Activated CD4-positive, alpha-beta memory T cell treated with anti-CD3 and anti-CD28 coated beads, Interleukin-2, amount 10 ng/mL, durations not matched to agents 7 days and 5 days (primary cell): ENCODE measurements around the gene JAZF1. TPM values are rescaled to one million over a fixed set of nuclear protein-coding genes. Genes with fewer than 3 reads are reported as not detected.

Experiments
- CTCF ChIA-PET: fragments of 350-600 bp; sonication (Branson Sonifier 250); formaldehyde crosslinking; loops from one replicate; lab custom pipeline; 2021; ENCODE audit warnings: antibody characterized with exemption, inconsistent platforms; lab: Charles Lee
- POLR2A ChIA-PET: fragments of 350-600 bp; sonication (Branson Sonifier 250); formaldehyde crosslinking; loops from one replicate; lab custom pipeline; 2021; ENCODE audit warnings: antibody characterized with exemption; lab: Charles Lee
- DNase-seq: peaks from one replicate; pipeline ENCODE4 v3.0.0-alpha.2; 2020
- H3K27ac Mint-ChIP-seq: one replicate; pipeline ENCODE4 v1.8.0; 2021; ENCODE audit warnings: mild to moderate bottlenecking, mixed read lengths
- H3K27me3 Mint-ChIP-seq: one replicate; pipeline ENCODE4 v1.8.0; 2021; ENCODE audit warnings: mixed read lengths
- H3K36me3 Mint-ChIP-seq: one replicate; pipeline ENCODE4 v1.8.0; 2021; ENCODE audit warnings: low read depth, mixed read lengths
- H3K4me1 Mint-ChIP-seq: one replicate; pipeline ENCODE4 v1.8.0; 2021; ENCODE audit warnings: mixed read lengths
- H3K4me3 Mint-ChIP-seq: one replicate; pipeline ENCODE4 v1.8.0; 2021; ENCODE audit warnings: mild to moderate bottlenecking, mixed read lengths
- H3K9me3 Mint-ChIP-seq: one replicate; pipeline ENCODE4 v1.8.0; 2021; ENCODE audit warnings: mixed read lengths
- total RNA-seq, 2 experiments: library from RNA; stranded (reverse); gene quantifications; one replicate each; pipeline ENCODE4 v1.2.3, GENCODE V29; 2021

JAZF1 gene
- total RNA-seq, 2 experiments from 2014 or later = 7.2 to 7.3 TPM

- Mint-ChIP-seq H3K9me3 (no peaks in the 10 kb centered on the region), H3K4me3 (no peak overlapping the region), H3K36me3 (no peaks in the 10 kb centered on the region), H3K27ac (no peak overlapping the region), H3K4me1 (no peaks in the 10 kb centered on the region), H3K27me3 (no peaks in the 10 kb centered on the region)
- CTCF ChIA-PET = interaction anchor here (0.6 to 3.0 kb wide), 21 partner anchors 9 to 1036 kb away, joined by 3 to 21 read pairs (median 4); no protein-coding TSS in a partner anchor
- DNase-seq = peak; percentile 19
- POLR2A ChIA-PET = no interaction called here
Observed at GRCh38 chr7:28096713-28097112, 83.9 kb downstream of the JAZF1 start.

DNA sequence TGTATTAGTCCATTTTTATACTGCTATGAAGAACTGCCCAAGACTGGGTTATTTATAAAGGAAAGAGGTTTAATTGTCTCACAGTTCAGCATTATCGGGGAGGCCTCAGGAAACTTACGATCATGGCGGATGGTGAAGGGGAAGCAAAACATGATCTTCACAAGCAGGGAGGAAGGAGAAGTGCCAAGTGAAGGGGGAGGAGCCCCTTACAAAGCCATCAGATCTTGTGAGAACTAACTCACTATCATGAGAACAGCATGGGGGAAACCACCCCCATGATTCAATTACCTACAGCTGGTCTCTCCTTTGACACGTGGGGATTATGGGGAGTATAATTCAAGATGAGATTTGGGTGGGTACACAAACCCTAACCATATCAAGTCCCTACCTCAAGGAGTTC lies 85.4 kb downstream of the JAZF1 start:
- POLR2A ChIA-PET = no interaction called here
- Mint-ChIP-seq H3K27ac (no peak overlapping the region), H3K27me3 (no peaks in the 10 kb centered on the region), H3K4me3 (no peak overlapping the region), H3K9me3 (no peaks in the 10 kb centered on the region), H3K36me3 (no peaks in the 10 kb centered on the region), H3K4me1 (no peaks in the 10 kb centered on the region)
- no peak for DNase-seq
- CTCF ChIA-PET = interaction anchor here (1.8 to 3.0 kb wide), 2 partner anchors 31 to 33 kb away, joined by 8 to 21 read pairs; no protein-coding TSS in a partner anchor

GRCh38 chr7:28093623-28094232 lies 86.9 kb downstream of the JAZF1 start:
- H3K27me3 Mint-ChIP-seq = no peaks in the 10 kb centered on the region
- no peak overlapping the region for H3K27ac Mint-ChIP-seq
- DNase-seq = peak; percentile 66
- ChIA-PET POLR2A (interaction anchor here (1.2 kb wide), 1 partner anchor 10 kb away, joined by 3 read pairs; no protein-coding TSS in a partner anchor), CTCF (interaction anchor here (0.5 to 1.8 kb wide), 8 partner anchors 10 to 898 kb away, joined by 3 to 7 read pairs (median 4); no protein-coding TSS in a partner anchor)
- H3K36me3 Mint-ChIP-seq = no peaks in the 10 kb centered on the region
- no peaks in the 10 kb centered on the region for H3K9me3 Mint-ChIP-seq
- peaks cover 4% of the 10 kb centered on the region for H3K4me1 Mint-ChIP-seq
- H3K4me3 Mint-ChIP-seq = no peak overlapping the region

GRCh38 chr7:28091190-28091589 lies 89.4 kb downstream of the JAZF1 start:
- POLR2A ChIA-PET = no interaction called here
- Mint-ChIP-seq H3K27ac (no peak overlapping the region), H3K36me3 (no peaks in the 10 kb centered on the region)

DNA sequence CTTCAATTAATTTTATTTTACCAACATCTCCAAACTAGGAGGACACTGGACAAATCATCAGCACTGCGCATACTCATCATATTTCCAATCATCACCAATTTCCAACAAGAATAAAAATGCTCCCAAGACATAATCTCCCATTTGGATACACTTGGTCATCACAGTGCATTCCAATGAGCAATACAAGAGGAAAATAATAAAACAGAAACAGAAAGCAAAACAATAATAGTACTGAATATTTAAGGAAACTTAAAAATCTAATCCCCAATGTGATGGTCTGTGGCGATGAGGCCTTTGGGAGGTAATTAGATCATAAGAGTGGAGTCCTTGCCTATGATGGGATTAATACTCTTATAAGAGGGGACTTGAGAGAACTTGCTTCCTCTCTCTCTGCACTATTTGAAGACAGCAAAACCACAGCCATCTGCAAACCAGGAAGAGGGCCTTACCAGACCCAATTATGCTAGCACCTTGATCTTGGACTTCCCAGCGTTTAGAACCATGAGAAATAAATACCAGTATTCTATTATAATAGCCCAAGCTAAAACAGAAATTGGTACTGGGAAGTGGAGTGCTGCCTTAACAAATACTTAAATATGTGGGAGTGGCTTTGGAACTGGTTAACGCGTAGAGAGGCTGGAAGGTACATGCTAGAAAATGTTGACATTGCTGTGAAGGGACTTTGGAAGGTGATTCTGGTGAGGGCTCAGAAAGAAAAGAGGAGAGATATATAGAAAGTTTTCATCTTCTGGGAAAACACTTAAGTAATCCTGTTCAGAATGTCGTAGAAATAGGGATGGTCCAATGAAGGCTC lies 91.5 kb downstream of the JAZF1 start:
- Mint-ChIP-seq H3K27me3 (no peaks in the 10 kb centered on the region), H3K36me3 (no peaks in the 10 kb centered on the region), H3K27ac (no peak overlapping the region), H3K4me1 (peaks cover 6% of the 10 kb centered on the region), H3K9me3 (no peaks in the 10 kb centered on the region), H3K4me3 (no peak overlapping the region)
- no peak for DNase-seq
- ChIA-PET POLR2A (no interaction called here), CTCF (interaction anchor here (1.3 kb wide), 1 partner anchor 893 kb away, joined by 3 read pairs; no protein-coding TSS in a partner anchor)

More at GRCh38 chr7:28091190-28091589, 89.4 kb downstream of the JAZF1 start:
- no peaks in the 10 kb centered on the region for H3K27me3 Mint-ChIP-seq
- no peak for DNase-seq
- H3K4me1 Mint-ChIP-seq = peaks cover 6% of the 10 kb centered on the region
- no peaks in the 10 kb centered on the region for H3K9me3 Mint-ChIP-seq
- CTCF ChIA-PET = interaction anchor here (1.1 to 1.4 kb wide), 2 partner anchors 10 to 29 kb away, joined by 3 to 5 read pairs; no protein-coding TSS in a partner anchor
- no peak overlapping the region for H3K4me3 Mint-ChIP-seq

- no peaks in the 10 kb centered on the region for H3K9me3 Mint-ChIP-seq
- H3K4me3 Mint-ChIP-seq = no peak overlapping the region
- ChIA-PET POLR2A (no interaction called here), CTCF (interaction anchor here (0.6 to 1.4 kb wide), 2 partner anchors 10 to 1482 kb away, joined by 4 to 6 read pairs; no protein-coding TSS in a partner anchor)
- H3K27me3 Mint-ChIP-seq = no peaks in the 10 kb centered on the region
- peaks cover 6% of the 10 kb centered on the region for H3K4me1 Mint-ChIP-seq
- no peak overlapping the region for H3K27ac Mint-ChIP-seq
- no peaks in the 10 kb centered on the region for H3K36me3 Mint-ChIP-seq
- no peak for DNase-seq
Observed at GRCh38 chr7:28088032-28088431, 92.6 kb downstream of the JAZF1 start.

- POLR2A ChIA-PET = no interaction called here
- no peak for DNase-seq
Observed at GRCh38 chr7:28086198-28086597, 94.4 kb downstream of the JAZF1 start.

GRCh38 chr7:28083998-28084985 lies 96.3 kb downstream of the JAZF1 start:
- H3K27me3 Mint-ChIP-seq = no peaks in the 10 kb centered on the region
- ChIA-PET CTCF (interaction anchor here (0.6 to 2.0 kb wide), 6 partner anchors 9 to 41 kb away, joined by 3 to 7 read pairs (median 5); no protein-coding TSS in a partner anchor), POLR2A (interaction anchor here (1.5 kb wide), 1 partner anchor 9 kb away, joined by 3 read pairs; no protein-coding TSS in a partner anchor)
- DNase-seq = no peak
- H3K27ac Mint-ChIP-seq = no peak overlapping the region
- H3K4me1 Mint-ChIP-seq = peaks cover 4% of the 10 kb centered on the region
- H3K4me3 Mint-ChIP-seq = no peak overlapping the region
- H3K36me3 Mint-ChIP-seq = no peaks in the 10 kb centered on the region
- no peaks in the 10 kb centered on the region for H3K9me3 Mint-ChIP-seq

More at GRCh38 chr7:28086198-28086597, 94.4 kb downstream of the JAZF1 start:
- H3K9me3 Mint-ChIP-seq = no peaks in the 10 kb centered on the region
- no peak overlapping the region for H3K27ac Mint-ChIP-seq
- H3K27me3 Mint-ChIP-seq = no peaks in the 10 kb centered on the region
- no peaks in the 10 kb centered on the region for H3K36me3 Mint-ChIP-seq
- no peak overlapping the region for H3K4me3 Mint-ChIP-seq
- CTCF ChIA-PET = interaction anchor here (1.7 kb wide), 1 partner anchor 11 kb away, joined by 5 read pairs; no protein-coding TSS in a partner anchor
- peaks cover 6% of the 10 kb centered on the region for H3K4me1 Mint-ChIP-seq

DNA sequence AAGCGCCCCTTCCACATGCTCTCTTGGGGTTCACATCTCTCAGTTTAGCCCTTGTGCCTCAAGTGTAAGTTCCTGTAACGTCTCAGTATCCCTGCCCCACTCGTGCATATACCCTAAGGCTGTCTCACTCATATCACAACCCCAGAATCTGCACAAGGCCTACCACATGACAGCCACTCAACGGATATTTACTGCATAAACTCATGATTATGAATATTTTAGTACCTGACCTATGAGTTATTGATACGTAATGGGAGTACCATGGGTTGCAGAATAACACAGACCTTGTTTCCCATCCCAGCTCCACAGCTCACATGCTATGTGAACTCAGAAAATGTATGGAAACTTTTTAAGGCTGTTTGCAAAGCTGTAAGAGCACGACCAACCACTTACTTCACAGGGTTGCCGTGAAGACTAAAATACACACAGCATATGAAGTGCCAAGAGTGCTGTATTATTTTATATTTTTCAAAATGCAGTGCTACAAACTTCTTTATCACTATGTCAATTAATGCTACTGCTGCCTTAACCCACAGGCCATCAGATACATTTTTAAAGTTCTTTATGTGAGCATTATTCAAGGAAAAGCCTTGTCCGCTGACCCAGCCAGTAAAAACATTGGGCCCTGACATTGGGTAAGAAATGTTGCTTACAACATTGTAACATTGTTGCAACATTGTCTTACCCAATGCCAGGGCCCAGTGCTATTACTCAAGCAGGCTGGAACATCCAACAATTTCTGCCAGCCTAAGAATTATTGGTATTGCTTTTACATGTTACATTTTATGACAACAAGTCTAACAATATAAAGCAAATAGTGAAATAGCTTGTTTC lies 97.2 kb downstream of the JAZF1 start:
- Mint-ChIP-seq H3K36me3 (no peaks in the 10 kb centered on the region), H3K4me1 (no peaks in the 10 kb centered on the region), H3K4me3 (no peak overlapping the region), H3K9me3 (no peaks in the 10 kb centered on the region), H3K27ac (no peak overlapping the region), H3K27me3 (no peaks in the 10 kb centered on the region)
- DNase-seq = no peak
- CTCF ChIA-PET = interaction anchor here (0.6 to 2.0 kb wide), 4 partner anchors 8 to 42 kb away, joined by 3 to 7 read pairs (median 4); no protein-coding TSS in a partner anchor
- POLR2A ChIA-PET = interaction anchor here (1.5 kb wide), 1 partner anchor 10 kb away, joined by 3 read pairs; no protein-coding TSS in a partner anchor

GRCh38 chr7:28082071-28082470 lies 98.5 kb downstream of the JAZF1 start:
- H3K4me1 Mint-ChIP-seq = no peaks in the 10 kb centered on the region
- no peak overlapping the region for H3K27ac Mint-ChIP-seq
- H3K27me3 Mint-ChIP-seq = no peaks in the 10 kb centered on the region
- POLR2A ChIA-PET = no interaction called here
- no peak for DNase-seq
- no peaks in the 10 kb centered on the region for H3K36me3 Mint-ChIP-seq
- CTCF ChIA-PET = interaction anchor here (0.9 to 2.0 kb wide), 2 partner anchors 14 to 20 kb away, joined by 3 to 7 read pairs; no protein-coding TSS in a partner anchor
- H3K9me3 Mint-ChIP-seq = no peaks in the 10 kb centered on the region
- H3K4me3 Mint-ChIP-seq = no peak overlapping the region

- H3K4me1 Mint-ChIP-seq = no peaks in the 10 kb centered on the region
- ChIA-PET POLR2A (no interaction called here), CTCF (interaction anchor here (1.6 to 2.4 kb wide), 2 partner anchors 11 to 16 kb away, joined by 5 to 9 read pairs; no protein-coding TSS in a partner anchor)
- no peaks in the 10 kb centered on the region for H3K9me3 Mint-ChIP-seq
- no peak overlapping the region for H3K27ac Mint-ChIP-seq
- no peak for DNase-seq
- H3K4me3 Mint-ChIP-seq = no peak overlapping the region
- H3K36me3 Mint-ChIP-seq = no peaks in the 10 kb centered on the region
- H3K27me3 Mint-ChIP-seq = no peaks in the 10 kb centered on the region
Observed at GRCh38 chr7:28081016-28081415, 99.6 kb downstream of the JAZF1 start.
